Left ventricle myocardium inferior (tissue), 1 donor: ENCODE results near the gene RAD51B. TPM values are rescaled to one million over a fixed set of nuclear protein-coding genes. Genes with fewer than 3 reads are reported as not detected.
A peak's percentile ranks its signal among the peaks of the same experiment; 100 is the strongest.

Source experiments
- DNase-seq: peaks from one replicate; pipeline ENCODE4 v3.0.0-alpha.2; 2020
- H3K27ac ChIP-seq: fragments of 200-600 bp; replicated peaks from 2 replicates; pipeline ENCODE4 v1.8.0; 2021
- H3K27me3 ChIP-seq: fragments of 200-600 bp; 2 replicates; pipeline ENCODE4 v1.8.0; 2021; ENCODE audit warnings: low read depth
- H3K36me3 ChIP-seq: fragments of 200-600 bp; 2 replicates; pipeline ENCODE4 v1.8.0; 2021
- H3K4me1 ChIP-seq: fragments of 200-600 bp; 2 replicates; pipeline ENCODE4 v1.8.0; 2021
- H3K4me3 ChIP-seq: fragments of 200-600 bp; 2 replicates; pipeline ENCODE4 v1.8.0; 2021; ENCODE audit warnings: mild to moderate bottlenecking, moderate library complexity
- H3K9me3 ChIP-seq: fragments of 200-600 bp; replicated peaks from 2 replicates; pipeline ENCODE4 v1.8.0; 2021
- CTCF ChIP-seq: fragments of 200-600 bp; IDR thresholded peaks from 2 replicates; pipeline ENCODE4 v1.8.0; 2021; ENCODE audit warnings: antibody characterized with exemption, mild to moderate bottlenecking, borderline replicate concordance
- intact Hi-C: fragments of 100-400 bp; cut with micrococcal nuclease; formaldehyde crosslinking; loops from one replicate; pipeline ENCODE4 v1.11.0; 2022
- total RNA-seq: library from RNA; stranded (reverse); fragmentation: NEBNext Ultra II Directional; extraction: Animal tissue kit (Norgen Biotek cat#: 25700); gene quantifications from one replicate; pipeline ENCODE4 v1.2.1, GENCODE V29; 2021
- donor health status: DM: no; HTN: yes; CAD: no; lungs with severe emphysema.

Gene RAD51B
- total RNA-seq, 1 donor from 2014 or later: 2.4 TPM

- Histone ChIP-seq H3K27ac (peak overlapping the region; percentile 64), H3K4me1 (peaks cover 36% of the 10 kb centered on the region), H3K36me3 (no peaks in the 10 kb centered on the region), H3K27me3 (no peaks in the 10 kb centered on the region), H3K4me3 (no peak overlapping the region), H3K9me3 (no peaks in the 10 kb centered on the region)
- no peak for DNase-seq
- TF ChIP-seq CTCF: no peak
- intact Hi-C loops: no loop called here
Observed at GRCh38 chr14:68363466-68363842, 543.9 kb downstream of the RAD51B start.

GRCh38 chr14:68363843-68364767, 544.5 kb downstream of the RAD51B start:
- H3K4me1 ChIP-seq: peaks cover 34% of the 10 kb centered on the region
- peak overlapping the region; percentile 64 for H3K27ac ChIP-seq
- intact Hi-C loops: no loop called here
- peak; percentile 47 for DNase-seq
- H3K9me3 ChIP-seq: no peaks in the 10 kb centered on the region
- no peak for TF ChIP-seq CTCF
- H3K27me3 ChIP-seq: no peaks in the 10 kb centered on the region
- H3K36me3 ChIP-seq: no peaks in the 10 kb centered on the region
- no peak overlapping the region for H3K4me3 ChIP-seq

- Histone ChIP-seq H3K27me3 (no peaks in the 10 kb centered on the region), H3K4me1 (peaks cover 34% of the 10 kb centered on the region), H3K4me3 (no peak overlapping the region), H3K9me3 (no peaks in the 10 kb centered on the region), H3K36me3 (no peaks in the 10 kb centered on the region), H3K27ac (peak overlapping the region; percentile 64)
- no peak for DNase-seq
- no peak for TF ChIP-seq CTCF
- intact Hi-C loops: no loop called here
Observed at GRCh38 chr14:68364792-68365192, 545.2 kb downstream of the RAD51B start.

- TF ChIP-seq CTCF: no peak
- H3K27ac ChIP-seq: peak overlapping the region; percentile 64
- DNase-seq: no peak
- no peaks in the 10 kb centered on the region for H3K9me3 ChIP-seq
- H3K4me1 ChIP-seq: peaks cover 34% of the 10 kb centered on the region
- intact Hi-C loops: no loop called here
- H3K27me3 ChIP-seq: no peaks in the 10 kb centered on the region
- H3K36me3 ChIP-seq: no peaks in the 10 kb centered on the region
- H3K4me3 ChIP-seq: no peak overlapping the region
Observed at GRCh38 chr14:68365228-68365627, 545.6 kb downstream of the RAD51B start.

GRCh38 chr14:68366656-68367055, 547.1 kb downstream of the RAD51B start:
- Histone ChIP-seq H3K36me3 (no peaks in the 10 kb centered on the region), H3K27ac (peak overlapping the region; percentile 36), H3K9me3 (no peaks in the 10 kb centered on the region), H3K4me3 (no peak overlapping the region), H3K4me1 (peaks cover 34% of the 10 kb centered on the region), H3K27me3 (no peaks in the 10 kb centered on the region)
- intact Hi-C loops: no loop called here
- DNase-seq: no peak
- no peak for TF ChIP-seq CTCF
